NOMO-1 (cell line): ENCODE measurements around the gene TBC1D5.
"Not testable (repeated sequence)": the region's sequence is repeated elsewhere in the genome, so short reads cannot be mapped to it uniquely, and the experiment has no call there.

Experiments
- DNase-seq, 2 experiments: peaks; one replicate each; lab custom pipeline; 2025; ENCODE audit not compliant: unreplicated experiment in 2 of 2; lab: John Stamatoyannopoulos, UW

Gene TBC1D5

DNA sequence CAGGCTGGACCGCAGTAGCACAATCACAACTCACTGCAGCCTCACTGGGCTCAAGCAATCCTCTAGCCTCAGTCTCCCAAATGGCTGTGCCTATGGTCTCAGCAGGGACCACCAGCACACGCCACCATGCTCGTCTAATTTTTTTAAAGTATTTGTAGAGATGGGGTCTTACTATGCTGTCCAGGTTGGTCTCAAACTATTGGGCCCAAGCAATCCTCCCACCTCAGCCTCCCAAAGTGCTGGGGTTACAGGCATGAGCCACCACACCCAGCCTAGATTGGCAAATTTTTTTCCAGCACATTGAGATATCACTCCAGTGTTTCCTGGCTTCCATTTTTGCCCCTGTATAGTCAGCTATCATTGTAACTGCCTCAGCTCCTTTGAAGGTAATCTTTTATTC is 18.3 kb downstream of the TBC1D5 start:
- DNase-seq, result no peak

- no peak for DNase-seq
Measured at GRCh38 chr3:17717411-17717810, 25.0 kb downstream of the TBC1D5 start.

DNA sequence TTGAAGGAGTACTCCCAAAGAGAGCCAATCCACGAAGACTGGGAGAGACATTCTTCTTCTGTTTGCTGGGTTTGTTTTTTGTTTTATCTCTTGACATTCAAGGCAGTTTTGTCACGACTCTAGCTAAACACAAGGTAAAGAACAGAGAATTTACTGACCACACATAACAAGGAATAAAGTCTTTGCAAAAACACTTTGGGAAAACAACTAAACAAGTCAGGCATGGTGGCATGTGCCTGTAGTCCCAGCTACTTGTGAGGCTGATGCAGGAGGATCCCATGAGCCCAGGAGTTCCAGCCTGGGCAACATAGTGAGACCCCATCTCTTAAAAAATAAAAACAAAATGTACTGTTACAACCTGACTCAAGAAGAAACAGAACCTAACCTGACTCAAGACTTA is 28.0 kb downstream of the TBC1D5 start:
- no peak for DNase-seq

DNA sequence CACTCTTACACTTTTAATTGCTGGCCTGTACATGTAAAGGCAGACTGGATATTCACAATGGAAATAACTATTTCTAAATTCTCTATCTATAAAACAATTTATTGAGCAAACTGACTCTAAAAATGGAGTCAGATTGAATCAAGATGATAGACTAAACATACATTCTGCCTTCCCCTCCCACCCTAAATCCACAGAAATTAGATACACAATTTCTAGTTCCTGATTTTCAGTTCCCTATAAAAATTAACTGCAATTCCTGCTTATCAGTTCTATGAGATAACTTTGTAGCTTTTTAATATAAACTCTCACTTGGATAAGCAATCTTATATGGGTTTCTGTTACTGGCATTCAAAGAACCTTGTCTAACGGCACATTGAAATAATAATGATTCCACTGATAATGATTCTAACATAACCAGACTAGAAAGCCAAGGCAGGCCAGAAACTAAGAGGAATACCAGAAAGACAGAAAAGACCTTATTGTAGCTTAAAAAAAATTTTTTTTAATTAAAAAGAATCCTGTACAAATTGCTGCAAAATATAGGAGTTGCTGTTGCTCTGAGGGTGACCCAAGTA is 33.1 kb downstream of the TBC1D5 start:
- DNase-seq, result peak in 1 of 2 experiments; percentile 29

DNA sequence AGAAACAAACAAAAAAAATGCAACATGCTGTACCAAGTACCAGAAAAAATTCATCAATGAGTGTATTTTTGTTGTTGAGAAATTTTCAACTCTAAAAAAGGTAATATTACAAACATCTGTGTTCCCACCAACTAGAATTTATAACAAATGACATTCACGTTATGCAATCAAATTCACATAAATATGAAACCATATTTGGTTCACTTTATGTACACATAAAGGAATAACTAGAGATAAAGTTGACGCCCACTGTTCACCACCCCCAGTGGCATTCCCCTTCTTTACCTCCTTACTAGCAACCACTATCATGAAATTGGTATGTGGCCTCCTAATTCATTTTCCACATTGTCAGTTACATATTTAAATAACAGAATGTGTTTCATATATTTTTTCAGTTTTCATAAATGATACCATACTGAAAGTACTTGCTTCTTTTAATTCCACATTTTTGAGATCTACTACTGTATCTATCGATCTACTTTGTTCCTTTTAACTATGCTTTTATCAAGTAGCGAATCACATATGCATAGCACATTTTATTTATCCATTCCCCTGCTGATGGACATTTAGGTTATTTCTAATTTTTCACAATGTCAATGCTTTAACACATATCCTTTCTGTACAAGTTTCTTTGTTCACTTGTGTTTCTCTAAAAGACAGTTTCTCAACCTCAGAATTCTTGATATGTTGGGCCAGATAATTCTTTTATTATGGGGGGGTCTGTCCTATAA is 34.5 kb downstream of the TBC1D5 start:
- DNase-seq, result no peak

DNA sequence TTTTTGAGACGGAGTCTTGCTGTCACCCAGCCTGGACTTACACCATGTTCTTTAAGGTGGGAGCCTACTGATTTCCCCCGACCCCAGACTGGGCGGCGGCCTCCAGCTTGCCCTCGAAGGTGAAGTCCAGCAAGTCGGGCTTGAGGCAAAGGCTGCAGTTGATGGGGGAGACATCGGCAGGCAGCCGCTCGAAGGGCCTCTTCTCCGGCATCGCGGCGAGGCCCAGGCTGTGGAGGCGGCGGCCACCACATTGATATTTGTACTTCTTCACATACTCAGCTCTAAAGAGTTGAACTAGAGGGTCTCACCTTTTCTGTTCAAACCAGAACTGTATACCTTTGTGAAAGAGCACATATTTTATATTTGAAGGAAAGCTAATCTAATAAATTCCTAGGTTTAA is 36.4 kb downstream of the TBC1D5 start:
- DNase-seq, result not testable (repeated sequence)

DNA sequence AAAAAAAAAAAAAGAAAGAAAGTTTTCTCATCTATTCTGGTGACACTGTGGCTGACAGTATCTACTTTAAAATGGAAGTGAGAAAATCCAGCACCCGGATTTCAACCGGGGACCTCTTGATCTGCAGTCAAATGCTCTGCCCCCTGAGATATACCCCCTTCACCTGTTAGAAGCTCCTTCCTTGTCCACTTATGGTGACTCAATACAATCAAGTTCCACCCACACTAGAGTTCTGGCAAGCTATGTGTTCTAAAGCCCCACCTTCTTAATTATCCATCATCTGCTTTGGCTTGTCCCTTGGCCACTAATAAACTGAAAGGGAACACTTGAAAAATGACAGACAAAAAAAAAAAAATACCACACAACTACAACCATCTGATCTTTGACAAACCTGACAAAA is 42.6 kb downstream of the TBC1D5 start:
- not testable (repeated sequence) for DNase-seq

DNA sequence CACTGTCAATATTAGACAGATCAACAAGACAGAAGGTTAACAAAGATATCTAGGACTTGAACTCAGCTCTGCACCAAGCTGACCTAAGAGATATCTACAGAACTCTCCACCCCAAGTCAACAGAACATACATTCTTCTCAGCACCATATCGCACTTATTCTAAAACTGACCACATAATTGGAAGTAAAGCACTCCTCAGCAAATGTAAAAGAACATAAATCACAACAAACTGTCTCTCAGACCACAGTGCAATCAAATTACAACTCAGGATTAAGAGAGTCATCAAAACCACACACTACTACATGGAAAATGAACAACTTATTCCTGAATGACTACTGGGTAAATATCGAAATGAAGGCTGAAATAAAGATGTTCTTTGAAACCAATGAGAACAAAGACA is 46.8 kb downstream of the TBC1D5 start:
- DNase-seq, result not testable (repeated sequence)

DNA sequence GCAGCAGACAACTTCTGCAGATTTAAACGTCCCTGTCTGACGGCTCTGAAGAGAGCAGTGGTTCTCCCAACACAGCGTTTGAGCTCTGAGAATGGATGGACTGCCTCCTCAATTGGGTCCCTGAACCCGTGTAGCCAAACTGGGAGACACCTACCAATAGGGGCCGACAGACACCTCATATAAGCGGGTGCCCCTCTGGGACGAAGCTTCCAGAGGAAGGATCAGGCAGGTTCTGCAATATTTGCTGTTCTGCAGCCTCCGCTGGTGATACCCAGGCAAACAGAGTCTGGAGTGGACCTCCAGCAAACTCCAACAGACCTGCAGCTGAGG is 48.8 kb downstream of the TBC1D5 start:
- DNase-seq, result not testable (repeated sequence)

GRCh38 chr3:17692846-17693669 is 49.4 kb downstream of the TBC1D5 start:
- not testable (repeated sequence) for DNase-seq

GRCh38 chr3:17687566-17687965 is 54.9 kb downstream of the TBC1D5 start:
- DNase-seq, result no peak

- DNase-seq, result no peak
Measured at GRCh38 chr3:17686613-17687012, 55.8 kb downstream of the TBC1D5 start.

- DNase-seq, result no peak
Measured at GRCh38 chr3:17683542-17684207, 58.8 kb downstream of the TBC1D5 start.

DNA sequence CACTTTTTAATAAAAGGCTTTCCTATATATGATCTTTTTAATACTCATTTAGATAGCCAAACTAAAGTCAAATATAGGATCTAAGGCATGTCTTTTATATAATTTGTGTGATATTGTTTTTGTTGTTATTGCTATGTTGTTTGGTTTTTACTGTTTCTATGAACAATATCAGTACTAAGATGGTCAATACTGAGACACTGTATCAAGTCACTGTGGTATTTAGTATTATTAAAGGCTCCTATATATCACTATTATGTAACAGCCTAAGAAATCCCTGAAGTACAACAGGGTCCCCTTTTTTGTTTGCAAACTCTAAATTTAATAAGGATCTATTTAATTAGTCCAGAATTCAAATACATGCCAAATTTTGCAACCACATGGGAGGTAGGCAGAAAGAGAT is 61.9 kb downstream of the TBC1D5 start:
- no peak for DNase-seq

DNA sequence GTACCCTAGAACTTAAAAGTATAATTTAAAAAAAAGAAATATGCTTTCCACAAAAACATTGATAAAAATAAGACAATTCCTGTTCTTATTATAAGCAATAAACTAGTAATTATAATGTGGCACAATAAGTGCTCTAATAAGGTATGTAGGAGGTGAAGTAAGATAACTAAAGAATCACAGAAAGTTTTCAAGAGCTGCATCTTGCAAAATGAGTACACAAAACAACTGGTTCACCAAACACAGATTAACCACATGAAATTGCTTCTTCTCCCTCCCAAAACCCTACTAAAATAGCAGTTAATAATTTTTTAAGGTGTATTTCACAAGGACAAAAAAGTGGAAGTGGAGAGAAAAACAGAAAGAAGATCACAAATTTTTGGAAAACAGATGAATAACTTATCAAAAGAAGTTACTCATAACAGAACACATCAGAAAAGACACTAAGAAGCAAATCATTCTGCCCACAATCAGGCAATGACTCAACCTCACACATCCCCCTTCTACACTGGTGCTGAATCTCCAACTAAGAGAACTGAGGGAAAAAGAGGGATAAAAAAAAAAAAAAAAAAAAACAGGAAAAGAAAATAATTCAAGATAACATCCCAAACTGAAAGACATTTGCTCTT is 64.2 kb downstream of the TBC1D5 start:
- no peak for DNase-seq

- no peak for DNase-seq
Measured at GRCh38 chr3:17674082-17674686, 68.2 kb downstream of the TBC1D5 start.

- DNase-seq, result no peak
Measured at GRCh38 chr3:17672506-17672905, 69.9 kb downstream of the TBC1D5 start.

- no peak for DNase-seq
Measured at GRCh38 chr3:17670749-17671148, 71.7 kb downstream of the TBC1D5 start.

DNA sequence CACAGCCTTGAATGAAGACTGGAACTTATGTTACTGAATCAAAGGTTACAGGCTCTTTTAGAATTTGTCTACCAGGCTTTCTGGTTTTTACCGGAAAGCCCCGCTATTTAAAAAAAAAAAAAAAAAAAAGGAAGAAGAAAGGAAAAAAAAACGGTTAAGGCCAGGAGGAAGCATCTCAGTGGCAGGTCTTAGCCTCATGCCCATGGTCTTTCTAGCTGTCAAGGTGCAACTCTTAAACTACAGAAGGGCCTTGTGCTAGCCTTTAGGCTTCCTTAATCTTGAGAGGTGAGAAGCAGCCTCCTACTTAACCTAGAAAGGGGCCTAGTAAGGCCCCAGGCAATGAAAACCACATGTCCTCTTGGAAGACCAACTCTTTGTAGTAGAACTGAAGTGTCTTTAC is 77.5 kb downstream of the TBC1D5 start:
- DNase-seq, result no peak

DNA sequence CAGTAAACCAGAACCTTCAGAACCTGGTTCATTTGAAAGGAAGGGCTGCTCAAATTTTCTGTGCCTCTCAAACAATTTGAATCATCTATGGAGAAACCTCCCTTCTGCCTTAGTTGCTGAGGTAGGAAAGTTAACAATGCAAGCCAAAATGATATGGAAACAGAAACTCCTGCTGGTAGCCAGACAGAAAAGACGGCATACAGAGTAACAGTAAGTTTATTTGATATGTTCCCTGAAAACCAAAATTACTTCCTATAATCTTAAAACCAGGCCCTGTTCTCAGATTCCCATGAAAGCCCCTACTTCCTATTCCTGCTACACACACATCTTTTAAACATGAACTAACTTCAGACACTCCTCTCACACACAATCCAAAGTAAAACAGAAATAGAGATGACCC is 86.2 kb downstream of the TBC1D5 start:
- no peak for DNase-seq

- no peak for DNase-seq
Measured at GRCh38 chr3:17655743-17656142, 86.7 kb downstream of the TBC1D5 start.
